HEK293 (cell line): Measurements from ENCODE around the gene CCL14.

Experiments used
- CTCF ChIA-PET: fragments of 350-600 bp; formaldehyde crosslinking; extraction: SDS; loops from one replicate; lab custom pipeline; 2021; ENCODE audit warnings: antibody characterized with exemption; lab: Yijun Ruan, JAX
- POLR2A ChIA-PET: fragments of 300-600 bp; formaldehyde crosslinking; extraction: SDS; loops from one replicate; lab custom pipeline; 2020; ENCODE audit warnings: antibody characterized with exemption, inconsistent platforms; lab: Yijun Ruan, JAX
- H3K27ac ChIP-seq: fragments of 200-500 bp; sonication (Bioruptor generic); 2 replicates; pipeline ENCODE4 v1.5.1; 2014; ENCODE audit warnings: low read depth, low read length, control low read depth, inconsistent platforms; ENCODE audit errors: extremely low read depth
- H3K36me3 ChIP-seq, 2 experiments: fragments of 200-500 bp in 1 of 2; sonication (Bioruptor generic) in 1 of 2; 1 replicate in 1 of 2; 2 replicates in 1 of 2; pipeline ENCODE4 v1.5.1; 2014 to 2017; ENCODE audit warnings: inconsistent platforms in 2 of 2, low read length in 2 of 2; ENCODE audit not compliant: control insufficient read depth in 2 of 2, insufficient read depth in 1 of 2
- H3K4me1 ChIP-seq: fragments of 200-500 bp; sonication (Bioruptor generic); 2 replicates; pipeline ENCODE4 v1.5.1; 2014; ENCODE audit warnings: mild to moderate bottlenecking, low read length, inconsistent platforms; ENCODE audit not compliant: control insufficient read depth, insufficient read depth
- H3K4me3 ChIP-seq: 2 replicates; pipeline ENCODE4 v1.5.1; 2011; ENCODE audit warnings: low read depth, mild to moderate bottlenecking, control low read depth, low read length, moderate library complexity
- H3K9me3 ChIP-seq: fragments of 200-500 bp; sonication (Bioruptor generic); 2 replicates; pipeline ENCODE4 v1.5.1; 2014; ENCODE audit warnings: low read depth, low read length, inconsistent platforms; ENCODE audit not compliant: control insufficient read depth, insufficient read depth
- BCL11A ChIP-seq: fragments of 450-650 bp; formaldehyde crosslinking; IDR thresholded peaks from 2 replicates; pipeline ENCODE4 v1.5.1; 2016; ENCODE audit warnings: low read depth, missing biosample characterization, missing genetic modification characterization
- GFI1B ChIP-seq: fragments of 450-650 bp; formaldehyde crosslinking; IDR thresholded peaks from 2 replicates; pipeline ENCODE4 v1.5.1; 2016; ENCODE audit warnings: missing biosample characterization, missing genetic modification characterization
- KLF1 ChIP-seq: fragments of 450-650 bp; formaldehyde crosslinking; IDR thresholded peaks from 2 replicates; pipeline ENCODE4 v1.5.1; 2016; ENCODE audit warnings: missing biosample characterization, missing genetic modification characterization
- YY2 ChIP-seq: fragments of 450-650 bp; formaldehyde crosslinking; IDR thresholded peaks from 2 replicates; pipeline ENCODE4 v1.5.1; 2016; ENCODE audit warnings: missing biosample characterization, missing genetic modification characterization
- ZBTB7A ChIP-seq: fragments of 450-650 bp; formaldehyde crosslinking; IDR thresholded peaks from 2 replicates; pipeline ENCODE4 v1.5.1; 2016; ENCODE audit warnings: low read depth, missing biosample characterization, missing genetic modification characterization
- ZBTB8A ChIP-seq: fragments of 450-650 bp; formaldehyde crosslinking; IDR thresholded peaks from 2 replicates; pipeline ENCODE4 v1.5.1; 2016; ENCODE audit warnings: missing biosample characterization, missing genetic modification characterization
- ZNF138 ChIP-seq: fragments of 450-650 bp; formaldehyde crosslinking; IDR thresholded peaks from 2 replicates; pipeline ENCODE4 v1.5.1; 2016; ENCODE audit warnings: missing biosample characterization, missing genetic modification characterization, borderline replicate concordance
- ZNF146 ChIP-seq: fragments of 450-650 bp; formaldehyde crosslinking; IDR thresholded peaks from 2 replicates; pipeline ENCODE4 v1.5.1; 2016; ENCODE audit warnings: missing biosample characterization, missing genetic modification characterization
- ZNF16 ChIP-seq: fragments of 450-650 bp; formaldehyde crosslinking; IDR thresholded peaks from 2 replicates; pipeline ENCODE4 v1.5.1; 2016; ENCODE audit warnings: low read depth, missing biosample characterization, missing genetic modification characterization
- ZNF510 ChIP-seq: fragments of 450-650 bp; formaldehyde crosslinking; IDR thresholded peaks from 2 replicates; pipeline ENCODE4 v1.5.1; 2018; ENCODE audit warnings: mild to moderate bottlenecking, missing genetic modification characterization, missing biosample characterization; ENCODE audit not compliant: insufficient replicate concordance
- ZNF629 ChIP-seq: fragments of 450-650 bp; formaldehyde crosslinking; IDR thresholded peaks from 2 replicates; pipeline ENCODE4 v1.5.1; 2017; ENCODE audit warnings: missing biosample characterization, missing genetic modification characterization
- ZNF658 ChIP-seq: fragments of 450-650 bp; formaldehyde crosslinking; IDR thresholded peaks from 2 replicates; pipeline ENCODE4; 2016; ENCODE audit warnings: missing biosample characterization, missing genetic modification characterization
- ZNF747 ChIP-seq: fragments of 450-650 bp; formaldehyde crosslinking; IDR thresholded peaks from 2 replicates; pipeline ENCODE4 v1.5.1; 2016; ENCODE audit warnings: missing biosample characterization, missing genetic modification characterization
- ZNF830 ChIP-seq: fragments of 450-650 bp; IDR thresholded peaks from 2 replicates; pipeline ENCODE4 v1.5.0; 2018; ENCODE audit warnings: missing biosample characterization, missing genetic modification characterization, low read depth, mild to moderate bottlenecking, moderate library complexity
- ZNF843 ChIP-seq: fragments of 450-650 bp; formaldehyde crosslinking; IDR thresholded peaks from 2 replicates; pipeline ENCODE4 v1.5.1; 2016; ENCODE audit warnings: missing biosample characterization, missing genetic modification characterization
- ZSCAN16 ChIP-seq: fragments of 450-650 bp; formaldehyde crosslinking; IDR thresholded peaks from 2 replicates; pipeline ENCODE4 v1.5.1; 2016; ENCODE audit warnings: missing biosample characterization, missing genetic modification characterization
- TF ChIP-seq, protein P1 (sequence below): fragments of 450-650 bp; formaldehyde crosslinking; IDR thresholded peaks from 2 replicates; pipeline ENCODE4 v1.5.1; 2016; ENCODE audit warnings: missing biosample characterization, missing genetic modification characterization
- TF ChIP-seq, protein P2 (sequence below): fragments of 450-650 bp; formaldehyde crosslinking; IDR thresholded peaks from 2 replicates; pipeline ENCODE4 v1.5.1; 2016; ENCODE audit warnings: missing biosample characterization, missing genetic modification characterization, borderline replicate concordance
- TF ChIP-seq, protein P3 (sequence below): fragments of 450-650 bp; formaldehyde crosslinking; IDR thresholded peaks from 2 replicates; pipeline ENCODE4 v1.5.1; 2016; ENCODE audit warnings: missing biosample characterization, missing genetic modification characterization
- TF ChIP-seq, protein P4 (sequence below): fragments of 450-650 bp; formaldehyde crosslinking; IDR thresholded peaks from 2 replicates; pipeline ENCODE4 v1.5.0; 2017; ENCODE audit warnings: missing biosample characterization, missing genetic modification characterization, borderline replicate concordance

Gene CCL14

DNA sequence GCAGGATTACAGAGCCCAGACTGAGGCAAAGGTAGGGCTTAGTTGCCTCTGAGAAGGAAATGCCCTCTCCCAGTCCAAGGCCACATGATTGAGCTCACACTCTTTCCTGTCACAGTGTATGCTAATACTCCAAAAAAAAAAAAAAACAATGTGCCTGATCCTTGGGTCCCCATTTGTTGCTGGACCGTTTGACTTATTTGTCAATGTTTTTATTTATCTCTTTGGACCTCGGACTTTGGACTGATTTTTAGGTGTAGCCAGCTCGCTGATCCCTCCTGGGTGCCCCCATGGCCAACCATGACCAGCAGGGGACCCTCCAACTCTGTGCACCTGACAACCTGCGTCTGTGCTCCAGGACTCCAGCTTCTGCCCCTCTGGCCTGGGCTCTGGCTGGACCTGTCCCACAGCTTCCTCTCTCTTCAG is 4.6 kb downstream of the CCL14 start:
- no peaks in the 10 kb centered on the region for H3K9me3 ChIP-seq
- no peak overlapping the region for H3K27ac ChIP-seq

DNA sequence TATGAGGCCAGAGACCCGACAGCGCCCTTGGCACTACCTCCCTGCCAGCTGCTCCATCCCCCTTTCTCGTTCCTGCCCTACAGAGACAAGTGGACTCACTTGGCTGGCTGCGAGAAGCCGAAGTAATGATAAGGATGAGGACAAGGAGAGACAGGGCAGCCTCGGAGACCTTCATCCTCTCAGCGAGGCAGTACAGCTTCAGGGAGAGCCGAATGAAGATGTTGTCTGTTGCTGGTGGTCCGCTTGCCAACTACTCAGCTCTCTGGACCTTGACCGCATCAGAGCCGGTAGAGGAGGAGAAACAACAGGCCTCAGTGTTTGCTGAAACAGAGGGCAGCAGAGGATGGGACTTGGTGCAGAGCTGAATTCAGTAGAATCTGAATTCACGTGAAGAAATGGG is 5.3 kb downstream of the CCL14 start, which contains the start of gene CCL16:
Gene CCL16, minus strand, starts transcription at position 252 of the 400 bp plus-strand sequence. Its CDS starts 77 bp downstream, at position 175.
- Histone ChIP-seq H3K27ac (no peak within 1 kb of the TSS), H3K4me3 (no peak within 1 kb of the TSS), H3K4me1 (no peaks in the 10 kb centered on the region), H3K36me3 (no peaks in the 10 kb centered on the region), H3K9me3 (no peaks in the 10 kb centered on the region)
- ChIA-PET POLR2A (no interaction called here), CTCF (interaction anchor here (1.0 to 3.7 kb wide), 8 partner anchors 9 to 502 kb away, joined by 3 to 56 read pairs (median 6); no protein-coding TSS in a partner anchor)
- TF ChIP-seq ZNF843 (tag by site-specific recombination), result no peak
- TF ChIP-seq, protein P1, sequence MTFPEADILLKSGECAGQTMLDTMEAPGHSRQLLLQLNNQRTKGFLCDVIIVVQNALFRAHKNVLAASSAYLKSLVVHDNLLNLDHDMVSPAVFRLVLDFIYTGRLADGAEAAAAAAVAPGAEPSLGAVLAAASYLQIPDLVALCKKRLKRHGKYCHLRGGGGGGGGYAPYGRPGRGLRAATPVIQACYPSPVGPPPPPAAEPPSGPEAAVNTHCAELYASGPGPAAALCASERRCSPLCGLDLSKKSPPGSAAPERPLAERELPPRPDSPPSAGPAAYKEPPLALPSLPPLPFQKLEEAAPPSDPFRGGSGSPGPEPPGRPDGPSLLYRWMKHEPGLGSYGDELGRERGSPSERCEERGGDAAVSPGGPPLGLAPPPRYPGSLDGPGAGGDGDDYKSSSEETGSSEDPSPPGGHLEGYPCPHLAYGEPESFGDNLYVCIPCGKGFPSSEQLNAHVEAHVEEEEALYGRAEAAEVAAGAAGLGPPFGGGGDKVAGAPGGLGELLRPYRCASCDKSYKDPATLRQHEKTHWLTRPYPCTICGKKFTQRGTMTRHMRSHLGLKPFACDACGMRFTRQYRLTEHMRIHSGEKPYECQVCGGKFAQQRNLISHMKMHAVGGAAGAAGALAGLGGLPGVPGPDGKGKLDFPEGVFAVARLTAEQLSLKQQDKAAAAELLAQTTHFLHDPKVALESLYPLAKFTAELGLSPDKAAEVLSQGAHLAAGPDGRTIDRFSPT (tag by site-specific recombination), result no peak
- no peak for TF ChIP-seq BCL11A (tag by site-specific recombination)

More for the DNA sequence above, 4.6 kb downstream of the CCL14 start:
- no peaks in the 10 kb centered on the region for H3K4me1 ChIP-seq
- ChIA-PET POLR2A (no interaction called here), CTCF (interaction anchor here (0.5 to 3.7 kb wide), 12 partner anchors 10 to 502 kb away, joined by 3 to 56 read pairs (median 4); no protein-coding TSS in a partner anchor)
- no peaks in the 10 kb centered on the region for H3K36me3 ChIP-seq
- TF ChIP-seq ZSCAN16, result no peak
- TF ChIP-seq, protein P2, sequence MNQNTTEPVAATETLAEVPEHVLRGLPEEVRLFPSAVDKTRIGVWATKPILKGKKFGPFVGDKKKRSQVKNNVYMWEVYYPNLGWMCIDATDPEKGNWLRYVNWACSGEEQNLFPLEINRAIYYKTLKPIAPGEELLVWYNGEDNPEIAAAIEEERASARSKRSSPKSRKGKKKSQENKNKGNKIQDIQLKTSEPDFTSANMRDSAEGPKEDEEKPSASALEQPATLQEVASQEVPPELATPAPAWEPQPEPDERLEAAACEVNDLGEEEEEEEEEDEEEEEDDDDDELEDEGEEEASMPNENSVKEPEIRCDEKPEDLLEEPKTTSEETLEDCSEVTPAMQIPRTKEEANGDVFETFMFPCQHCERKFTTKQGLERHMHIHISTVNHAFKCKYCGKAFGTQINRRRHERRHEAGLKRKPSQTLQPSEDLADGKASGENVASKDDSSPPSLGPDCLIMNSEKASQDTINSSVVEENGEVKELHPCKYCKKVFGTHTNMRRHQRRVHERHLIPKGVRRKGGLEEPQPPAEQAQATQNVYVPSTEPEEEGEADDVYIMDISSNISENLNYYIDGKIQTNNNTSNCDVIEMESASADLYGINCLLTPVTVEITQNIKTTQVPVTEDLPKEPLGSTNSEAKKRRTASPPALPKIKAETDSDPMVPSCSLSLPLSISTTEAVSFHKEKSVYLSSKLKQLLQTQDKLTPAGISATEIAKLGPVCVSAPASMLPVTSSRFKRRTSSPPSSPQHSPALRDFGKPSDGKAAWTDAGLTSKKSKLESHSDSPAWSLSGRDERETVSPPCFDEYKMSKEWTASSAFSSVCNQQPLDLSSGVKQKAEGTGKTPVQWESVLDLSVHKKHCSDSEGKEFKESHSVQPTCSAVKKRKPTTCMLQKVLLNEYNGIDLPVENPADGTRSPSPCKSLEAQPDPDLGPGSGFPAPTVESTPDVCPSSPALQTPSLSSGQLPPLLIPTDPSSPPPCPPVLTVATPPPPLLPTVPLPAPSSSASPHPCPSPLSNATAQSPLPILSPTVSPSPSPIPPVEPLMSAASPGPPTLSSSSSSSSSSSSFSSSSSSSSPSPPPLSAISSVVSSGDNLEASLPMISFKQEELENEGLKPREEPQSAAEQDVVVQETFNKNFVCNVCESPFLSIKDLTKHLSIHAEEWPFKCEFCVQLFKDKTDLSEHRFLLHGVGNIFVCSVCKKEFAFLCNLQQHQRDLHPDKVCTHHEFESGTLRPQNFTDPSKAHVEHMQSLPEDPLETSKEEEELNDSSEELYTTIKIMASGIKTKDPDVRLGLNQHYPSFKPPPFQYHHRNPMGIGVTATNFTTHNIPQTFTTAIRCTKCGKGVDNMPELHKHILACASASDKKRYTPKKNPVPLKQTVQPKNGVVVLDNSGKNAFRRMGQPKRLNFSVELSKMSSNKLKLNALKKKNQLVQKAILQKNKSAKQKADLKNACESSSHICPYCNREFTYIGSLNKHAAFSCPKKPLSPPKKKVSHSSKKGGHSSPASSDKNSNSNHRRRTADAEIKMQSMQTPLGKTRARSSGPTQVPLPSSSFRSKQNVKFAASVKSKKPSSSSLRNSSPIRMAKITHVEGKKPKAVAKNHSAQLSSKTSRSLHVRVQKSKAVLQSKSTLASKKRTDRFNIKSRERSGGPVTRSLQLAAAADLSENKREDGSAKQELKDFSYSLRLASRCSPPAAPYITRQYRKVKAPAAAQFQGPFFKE (tag by site-specific recombination), result no peak
- no peak for TF ChIP-seq ZNF747 (tag by site-specific recombination)
- TF ChIP-seq, protein P3, sequence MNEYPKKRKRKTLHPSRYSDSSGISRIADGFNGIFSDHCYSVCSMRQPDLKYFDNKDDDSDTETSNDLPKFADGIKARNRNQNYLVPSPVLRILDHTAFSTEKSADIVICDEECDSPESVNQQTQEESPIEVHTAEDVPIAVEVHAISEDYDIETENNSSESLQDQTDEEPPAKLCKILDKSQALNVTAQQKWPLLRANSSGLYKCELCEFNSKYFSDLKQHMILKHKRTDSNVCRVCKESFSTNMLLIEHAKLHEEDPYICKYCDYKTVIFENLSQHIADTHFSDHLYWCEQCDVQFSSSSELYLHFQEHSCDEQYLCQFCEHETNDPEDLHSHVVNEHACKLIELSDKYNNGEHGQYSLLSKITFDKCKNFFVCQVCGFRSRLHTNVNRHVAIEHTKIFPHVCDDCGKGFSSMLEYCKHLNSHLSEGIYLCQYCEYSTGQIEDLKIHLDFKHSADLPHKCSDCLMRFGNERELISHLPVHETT (tag by site-specific recombination), result no peak
- TF ChIP-seq ZNF146, result no peak
- TF ChIP-seq ZBTB7A (tag by site-specific recombination), result no peak
- no peak for TF ChIP-seq GFI1B (tag by site-specific recombination)
- TF ChIP-seq ZNF16 (tag by site-specific recombination), result no peak
- no peak for TF ChIP-seq ZBTB8A (tag by site-specific recombination)
- no peak for TF ChIP-seq ZNF830 (tag by site-specific recombination)
- TF ChIP-seq YY2 (tag by site-specific recombination), result no peak
- no peak for TF ChIP-seq ZNF510 (tag by site-specific recombination)
- TF ChIP-seq ZNF629, result no peak
- TF ChIP-seq KLF1 (tag by site-specific recombination), result no peak
- TF ChIP-seq ZNF658, result no peak
- TF ChIP-seq, protein P4, sequence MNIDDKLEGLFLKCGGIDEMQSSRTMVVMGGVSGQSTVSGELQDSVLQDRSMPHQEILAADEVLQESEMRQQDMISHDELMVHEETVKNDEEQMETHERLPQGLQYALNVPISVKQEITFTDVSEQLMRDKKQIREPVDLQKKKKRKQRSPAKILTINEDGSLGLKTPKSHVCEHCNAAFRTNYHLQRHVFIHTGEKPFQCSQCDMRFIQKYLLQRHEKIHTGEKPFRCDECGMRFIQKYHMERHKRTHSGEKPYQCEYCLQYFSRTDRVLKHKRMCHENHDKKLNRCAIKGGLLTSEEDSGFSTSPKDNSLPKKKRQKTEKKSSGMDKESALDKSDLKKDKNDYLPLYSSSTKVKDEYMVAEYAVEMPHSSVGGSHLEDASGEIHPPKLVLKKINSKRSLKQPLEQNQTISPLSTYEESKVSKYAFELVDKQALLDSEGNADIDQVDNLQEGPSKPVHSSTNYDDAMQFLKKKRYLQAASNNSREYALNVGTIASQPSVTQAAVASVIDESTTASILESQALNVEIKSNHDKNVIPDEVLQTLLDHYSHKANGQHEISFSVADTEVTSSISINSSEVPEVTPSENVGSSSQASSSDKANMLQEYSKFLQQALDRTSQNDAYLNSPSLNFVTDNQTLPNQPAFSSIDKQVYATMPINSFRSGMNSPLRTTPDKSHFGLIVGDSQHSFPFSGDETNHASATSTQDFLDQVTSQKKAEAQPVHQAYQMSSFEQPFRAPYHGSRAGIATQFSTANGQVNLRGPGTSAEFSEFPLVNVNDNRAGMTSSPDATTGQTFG, result no peak
- no peak for TF ChIP-seq ZNF138 (tag by site-specific recombination)
- no peak overlapping the region for H3K4me3 ChIP-seq
